BE2C (cell line): ENCODE data around the gene KIF5A.

Source experiments
- DNase-seq: peaks from one replicate; pipeline ENCODE4 v3.0.0-alpha.2; 2020
- H3K27me3 ChIP-seq: fragments of 250-450 bp; sonication (Bioruptor Pico); 2 replicates; pipeline ENCODE4 v1.5.1; 2020; ENCODE audit warnings: mild to moderate bottlenecking
- H3K36me3 ChIP-seq: fragments of 250-450 bp; sonication (Bioruptor Pico); 2 replicates; pipeline ENCODE4 v1.5.1; 2020; ENCODE audit warnings: mild to moderate bottlenecking
- H3K4me1 ChIP-seq: fragments of 250-450 bp; sonication (Bioruptor Pico); 2 replicates; pipeline ENCODE4 v1.5.1; 2020
- H3K4me3 ChIP-seq: 2 replicates; pipeline ENCODE4 v1.5.1; 2011; ENCODE audit warnings: low read depth, low read length
- H3K9me3 ChIP-seq: fragments of 250-450 bp; sonication (Bioruptor Pico); 2 replicates; pipeline ENCODE4 v1.5.1; 2020
- TF ChIP-seq, protein P1 (sequence below): IDR thresholded peaks from 2 replicates; pipeline ENCODE4 v1.5.1; 2012; ENCODE audit warnings: mild to moderate bottlenecking, low read depth, low read length

Gene KIF5A

DNA sequence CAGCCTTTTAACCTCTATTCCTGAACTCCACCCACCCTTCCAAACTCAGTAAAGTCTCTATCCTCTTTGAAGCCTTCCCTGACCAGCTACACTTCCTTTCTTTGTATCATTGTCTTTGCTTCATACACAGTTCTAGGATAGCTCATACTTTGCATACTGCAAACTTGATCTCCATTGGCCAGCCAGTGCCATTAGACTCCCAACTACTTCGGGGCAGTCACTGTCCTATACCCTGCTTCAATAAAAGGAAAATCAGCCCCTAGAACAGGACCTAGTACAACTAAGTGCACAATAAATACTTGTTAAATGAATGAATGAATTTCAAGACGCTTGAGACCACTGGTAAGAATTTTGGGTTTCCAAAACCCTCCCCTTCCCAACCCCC lies 40.6 kb downstream of the KIF5A start:
- TF ChIP-seq, protein P1, sequence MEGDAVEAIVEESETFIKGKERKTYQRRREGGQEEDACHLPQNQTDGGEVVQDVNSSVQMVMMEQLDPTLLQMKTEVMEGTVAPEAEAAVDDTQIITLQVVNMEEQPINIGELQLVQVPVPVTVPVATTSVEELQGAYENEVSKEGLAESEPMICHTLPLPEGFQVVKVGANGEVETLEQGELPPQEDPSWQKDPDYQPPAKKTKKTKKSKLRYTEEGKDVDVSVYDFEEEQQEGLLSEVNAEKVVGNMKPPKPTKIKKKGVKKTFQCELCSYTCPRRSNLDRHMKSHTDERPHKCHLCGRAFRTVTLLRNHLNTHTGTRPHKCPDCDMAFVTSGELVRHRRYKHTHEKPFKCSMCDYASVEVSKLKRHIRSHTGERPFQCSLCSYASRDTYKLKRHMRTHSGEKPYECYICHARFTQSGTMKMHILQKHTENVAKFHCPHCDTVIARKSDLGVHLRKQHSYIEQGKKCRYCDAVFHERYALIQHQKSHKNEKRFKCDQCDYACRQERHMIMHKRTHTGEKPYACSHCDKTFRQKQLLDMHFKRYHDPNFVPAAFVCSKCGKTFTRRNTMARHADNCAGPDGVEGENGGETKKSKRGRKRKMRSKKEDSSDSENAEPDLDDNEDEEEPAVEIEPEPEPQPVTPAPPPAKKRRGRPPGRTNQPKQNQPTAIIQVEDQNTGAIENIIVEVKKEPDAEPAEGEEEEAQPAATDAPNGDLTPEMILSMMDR, result no peak
- peak overlapping the region; percentile 80 for H3K4me3 ChIP-seq
- H3K9me3 ChIP-seq, result no peaks in the 10 kb centered on the region
- no peaks in the 10 kb centered on the region for H3K27me3 ChIP-seq
- no peaks in the 10 kb centered on the region for H3K36me3 ChIP-seq
- no peaks in the 10 kb centered on the region for H3K4me1 ChIP-seq
- DNase-seq, result no peak

DNA sequence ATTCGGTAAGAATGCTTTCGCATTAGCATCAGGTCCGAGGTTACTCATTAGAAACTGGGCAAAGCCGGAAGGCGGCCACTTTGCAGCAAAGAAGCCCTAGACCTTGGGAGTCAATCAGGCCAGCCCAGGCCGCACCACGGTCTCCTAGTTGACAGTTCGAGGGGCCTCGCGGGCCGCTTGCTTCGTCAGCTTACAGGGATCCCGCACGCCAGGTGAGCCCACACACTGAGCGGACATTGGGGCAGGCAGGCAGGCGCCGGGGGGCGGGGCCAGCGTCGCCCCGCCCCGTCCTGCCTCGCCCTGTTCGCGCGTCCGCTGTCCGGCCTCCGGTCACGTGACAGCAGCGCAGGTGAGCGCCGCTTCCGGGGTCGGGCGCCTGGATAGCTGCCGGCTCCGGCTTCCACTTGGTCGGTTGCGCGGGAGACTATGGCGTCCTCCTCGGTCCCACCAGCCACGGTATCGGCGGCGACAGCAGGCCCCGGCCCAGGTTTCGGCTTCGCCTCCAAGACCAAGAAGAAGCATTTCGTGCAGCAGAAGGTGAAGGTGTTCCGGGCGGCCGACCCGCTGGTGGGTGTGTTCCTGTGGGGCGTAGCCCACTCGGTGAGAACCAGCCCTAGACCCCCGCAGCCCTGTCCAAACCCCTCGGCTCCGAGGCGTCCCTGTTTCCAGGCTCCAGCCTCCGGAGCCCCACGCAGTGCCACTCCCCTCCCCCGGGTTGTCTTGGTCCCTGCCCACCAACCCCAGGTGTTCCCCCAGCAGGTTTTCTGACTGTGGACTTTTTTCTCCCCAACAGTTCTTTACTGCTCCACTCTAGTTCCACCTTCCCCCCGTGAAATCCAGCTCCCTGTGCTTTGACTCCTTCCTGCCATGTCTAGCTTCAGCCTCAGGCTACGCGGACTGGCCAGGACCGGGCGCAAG lies 41.3 kb downstream of the KIF5A start, which contains the start of gene PIP4K2C:
PIP4K2C (plus strand) TSS at position 329 of the 918 bp plus-strand sequence; CDS start at position 427, 98 bp downstream.
- H3K36me3 ChIP-seq, result no peaks in the 10 kb centered on the region
- DNase-seq, result peak; percentile 73
- no peaks in the 10 kb centered on the region for H3K9me3 ChIP-seq
- peak within 1 kb of the TSS; percentile 80 for H3K4me3 ChIP-seq
- no peaks in the 10 kb centered on the region for H3K4me1 ChIP-seq
- H3K27me3 ChIP-seq, result no peaks in the 10 kb centered on the region
- TF ChIP-seq, protein P1, result no peak

DNA sequence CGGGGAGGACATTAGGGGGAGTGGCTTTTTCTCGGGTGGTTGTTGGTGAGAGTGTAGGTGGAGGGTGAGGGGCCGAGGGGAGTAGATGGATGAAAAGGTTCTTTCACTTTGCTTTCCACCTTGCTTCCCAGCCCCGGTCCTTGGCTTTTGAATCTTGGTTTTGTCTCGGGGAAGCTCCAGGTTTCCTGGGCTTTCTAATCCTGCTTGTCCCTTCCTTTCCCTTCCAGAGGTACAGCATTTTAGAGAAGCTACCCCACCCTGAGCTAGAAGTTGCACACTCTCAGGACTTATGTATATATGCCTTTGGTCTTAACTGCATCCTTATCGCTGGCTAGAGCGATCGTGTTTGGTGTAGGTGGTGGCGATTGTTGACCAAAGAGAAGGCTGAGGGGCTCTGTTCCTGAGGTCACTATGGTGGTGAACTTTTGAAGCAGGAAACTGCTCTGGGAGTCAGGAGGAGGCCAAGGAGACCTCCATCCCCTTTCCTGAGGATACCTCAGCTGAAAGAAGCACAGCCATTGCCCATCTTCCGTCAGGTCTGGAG lies 42.0 kb downstream of the KIF5A start:
- Histone ChIP-seq H3K36me3 (no peaks in the 10 kb centered on the region), H3K27me3 (no peaks in the 10 kb centered on the region), H3K9me3 (no peaks in the 10 kb centered on the region), H3K4me1 (no peaks in the 10 kb centered on the region), H3K4me3 (peak overlapping the region; percentile 80)
- no peak for DNase-seq
- TF ChIP-seq, protein P1, result no peak

DNA sequence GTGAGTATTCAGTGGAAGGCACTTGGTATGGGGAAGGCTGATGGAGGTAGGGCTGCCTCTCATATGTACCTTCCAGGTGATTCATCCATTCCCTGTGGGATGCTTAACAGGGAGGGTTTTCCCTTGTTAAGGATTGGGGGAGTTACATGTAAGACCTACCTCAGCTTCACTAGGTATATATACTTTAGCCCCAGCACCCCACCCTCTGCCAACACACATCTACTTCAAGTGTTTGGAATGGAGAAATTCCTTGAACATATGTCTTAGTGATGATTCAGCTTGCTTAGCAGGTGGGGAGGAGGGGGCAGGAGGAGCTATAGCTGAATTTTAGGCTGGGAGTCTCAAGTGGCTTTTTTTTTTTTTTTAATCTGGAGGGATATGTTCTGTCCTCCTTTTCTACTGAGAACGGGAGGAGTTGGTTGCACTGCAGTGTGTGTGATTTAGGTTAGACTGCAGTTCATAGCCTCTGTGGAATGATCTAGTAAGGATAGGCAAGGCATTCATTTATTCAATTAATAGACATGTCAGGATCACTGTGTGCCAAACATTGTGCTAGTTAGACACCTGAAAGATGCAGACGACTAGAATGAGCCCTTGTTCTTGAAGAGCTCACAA lies 42.8 kb downstream of the KIF5A start:
- TF ChIP-seq, protein P1, result no peak
- Histone ChIP-seq H3K9me3 (no peaks in the 10 kb centered on the region), H3K36me3 (no peaks in the 10 kb centered on the region), H3K4me3 (no peak overlapping the region), H3K4me1 (no peaks in the 10 kb centered on the region), H3K27me3 (no peaks in the 10 kb centered on the region)
- no peak for DNase-seq

DNA sequence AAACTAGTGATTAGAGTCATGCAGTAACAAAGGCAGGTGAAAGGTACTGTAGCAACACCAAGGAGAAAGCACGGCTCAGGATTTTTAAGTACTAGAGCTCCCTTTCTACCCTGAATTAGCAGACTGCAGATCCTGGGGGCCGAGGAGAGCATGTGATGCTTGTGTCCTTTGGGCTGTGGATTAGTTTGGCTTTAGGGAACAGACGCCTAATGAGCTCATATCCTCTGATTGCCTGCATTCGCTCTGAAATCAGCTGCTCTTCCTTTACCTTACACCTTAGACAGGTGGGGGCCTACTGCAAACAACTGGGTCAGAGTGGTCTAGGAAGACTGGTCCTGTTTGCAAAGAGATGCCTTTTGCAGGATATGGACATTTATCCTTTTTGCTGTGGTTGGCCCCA lies 43.3 kb downstream of the KIF5A start:
- Histone ChIP-seq H3K36me3 (no peaks in the 10 kb centered on the region), H3K4me1 (no peaks in the 10 kb centered on the region), H3K4me3 (no peak overlapping the region), H3K9me3 (no peaks in the 10 kb centered on the region), H3K27me3 (no peaks in the 10 kb centered on the region)
- no peak for DNase-seq
- TF ChIP-seq, protein P1, result no peak
